ENCODE data around the gene C2CD4A. TPM values are rescaled to one million over a fixed set of nuclear protein-coding genes. Genes with fewer than 3 reads are reported as not detected.
A peak's percentile ranks its signal among the peaks of the same experiment; 100 is the strongest.

C2CD4A gene
- total and polyA plus RNA-seq, 9 of the 15 experiments (the other 6 are each of a cell fraction or from before 2014, with no cell fraction given), result not detected

DNA sequence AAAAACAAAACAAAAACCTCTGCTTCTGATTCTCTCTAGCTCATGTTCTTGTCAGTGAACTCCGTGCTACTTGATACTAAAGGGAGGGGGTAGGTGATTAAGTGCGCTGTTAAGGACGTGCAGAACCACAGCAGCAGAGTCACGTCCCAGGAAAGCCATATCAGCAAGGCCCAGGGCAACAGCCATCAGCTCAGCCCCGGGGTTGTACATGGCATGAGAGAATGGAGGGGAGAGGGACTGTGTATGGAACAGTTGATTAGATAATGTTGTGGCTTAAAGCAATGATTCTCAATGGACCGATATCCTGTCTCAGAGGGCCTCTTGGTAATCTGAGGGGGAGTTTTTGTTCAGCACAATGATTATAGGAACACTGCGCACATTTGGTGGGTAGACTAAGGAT lies 27.6 kb downstream of the C2CD4A start (continued):
- TF ChIP-seq NELFE (IDR thresholded peaks at IDR 0.05; ENCODE audit: insufficient read depth, insufficient read length) (no peak), NRF1 (conservative IDR thresholded peaks at IDR 0.05 in 1 of 2, IDR thresholded peaks at IDR 0.05 in 1 of 2) (peak in 1 of 2 experiments; percentile 12; a peak in 1 of 4 replicates), NR2C1 (IDR thresholded peaks at IDR 0.05) (no peak), NR2C1 (tag; IDR thresholded peaks at IDR 0.05) (0 out of 2 replicates have a peak, but pooled peaks have one; percentile 36), ARID1B (IDR thresholded peaks at IDR 0.05) (peak; percentile 97), ZNF184 (CRISPR knock-in tag; IDR thresholded peaks at IDR 0.05) (no peak), NCOA6 (IDR thresholded peaks at IDR 0.05) (no peak), POLR2A (conservative IDR thresholded peaks at IDR 0.05) (no peak), MEIS2 (IDR thresholded peaks at IDR 0.05; ENCODE audit: partially characterized antibody) (peak; percentile 73), BMI1 (IDR thresholded peaks at IDR 0.05; ENCODE audit: low read length) (no peak), SMARCA4 (IDR thresholded peaks at IDR 0.05) (peak; percentile 93), ZSCAN32 (CRISPR knock-in tag; IDR thresholded peaks at IDR 0.05) (no peak), GATAD2A (IDR thresholded peaks at IDR 0.05) (0 out of 2 replicates have a peak, but pooled peaks have one; percentile 32), ZEB2 (IDR thresholded peaks at IDR 0.05) (no peak), MAFF (IDR thresholded peaks at IDR 0.05; ENCODE audit: low read length) (no peak), BRCA1 (IDR thresholded peaks at IDR 0.05) (no peak), BRCA1 (CRISPR knock-in tag; IDR thresholded peaks at IDR 0.05) (no peak), CBX1 (IDR thresholded peaks at IDR 0.05; ENCODE audit: low read depth) (no peak), SNIP1 (IDR thresholded peaks at IDR 0.05; ENCODE audit: low read depth) (no peak), TAF1 (IDR thresholded peaks at IDR 0.05; ENCODE audit: control insufficient read depth, extremely low read depth, insufficient read depth, low read length, severe bottlenecking) (no peak), ZNF717 (CRISPR knock-in tag; IDR thresholded peaks at IDR 0.05) (no peak), NFYB (IDR thresholded peaks at IDR 0.05; ENCODE audit: extremely low read depth, insufficient read length) (no peak), HEY1 (CRISPR knock-in tag; IDR thresholded peaks at IDR 0.05; ENCODE audit: borderline replicate concordance) (no peak), ARNT (IDR thresholded peaks at IDR 0.05) (peak; percentile 86 to 92; a peak in 3 of 4 replicates), ZNF780A (CRISPR knock-in tag; IDR thresholded peaks at IDR 0.05) (no peak), ZBTB1 (CRISPR knock-in tag; IDR thresholded peaks at IDR 0.05; ENCODE audit: borderline replicate concordance, low read depth) (no peak), RFX5 (IDR thresholded peaks at IDR 0.05; ENCODE audit: low read depth, low read length) (no peak)
- TF ChIP-seq, protein P1, sequence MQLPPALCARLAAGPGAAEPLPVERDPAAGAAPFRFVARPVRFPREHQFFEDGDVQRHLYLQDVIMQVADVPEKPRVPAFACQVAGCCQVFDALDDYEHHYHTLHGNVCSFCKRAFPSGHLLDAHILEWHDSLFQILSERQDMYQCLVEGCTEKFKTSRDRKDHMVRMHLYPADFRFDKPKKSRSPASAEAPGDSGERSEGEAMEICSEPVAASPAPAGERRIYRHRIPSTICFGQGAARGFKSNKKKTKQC (CRISPR knock-in tag; IDR thresholded peaks at IDR 0.05), result no peak
- TF ChIP-seq, protein P2, sequence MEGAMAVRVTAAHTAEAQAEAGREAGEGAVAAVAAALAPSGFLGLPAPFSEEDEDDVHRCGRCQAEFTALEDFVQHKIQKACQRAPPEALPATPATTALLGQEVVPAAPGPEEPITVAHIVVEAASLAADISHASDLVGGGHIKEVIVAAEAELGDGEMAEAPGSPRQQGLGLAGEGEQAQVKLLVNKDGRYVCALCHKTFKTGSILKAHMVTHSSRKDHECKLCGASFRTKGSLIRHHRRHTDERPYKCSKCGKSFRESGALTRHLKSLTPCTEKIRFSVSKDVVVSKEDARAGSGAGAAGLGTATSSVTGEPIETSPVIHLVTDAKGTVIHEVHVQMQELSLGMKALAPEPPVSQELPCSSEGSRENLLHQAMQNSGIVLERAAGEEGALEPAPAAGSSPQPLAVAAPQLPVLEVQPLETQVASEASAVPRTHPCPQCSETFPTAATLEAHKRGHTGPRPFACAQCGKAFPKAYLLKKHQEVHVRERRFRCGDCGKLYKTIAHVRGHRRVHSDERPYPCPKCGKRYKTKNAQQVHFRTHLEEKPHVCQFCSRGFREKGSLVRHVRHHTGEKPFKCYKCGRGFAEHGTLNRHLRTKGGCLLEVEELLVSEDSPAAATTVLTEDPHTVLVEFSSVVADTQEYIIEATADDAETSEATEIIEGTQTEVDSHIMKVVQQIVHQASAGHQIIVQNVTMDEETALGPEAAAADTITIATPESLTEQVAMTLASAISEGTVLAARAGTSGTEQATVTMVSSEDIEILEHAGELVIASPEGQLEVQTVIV (CRISPR knock-in tag; IDR thresholded peaks at IDR 0.05; ENCODE audit: borderline replicate concordance), result no peak
- TF ChIP-seq, protein P3, sequence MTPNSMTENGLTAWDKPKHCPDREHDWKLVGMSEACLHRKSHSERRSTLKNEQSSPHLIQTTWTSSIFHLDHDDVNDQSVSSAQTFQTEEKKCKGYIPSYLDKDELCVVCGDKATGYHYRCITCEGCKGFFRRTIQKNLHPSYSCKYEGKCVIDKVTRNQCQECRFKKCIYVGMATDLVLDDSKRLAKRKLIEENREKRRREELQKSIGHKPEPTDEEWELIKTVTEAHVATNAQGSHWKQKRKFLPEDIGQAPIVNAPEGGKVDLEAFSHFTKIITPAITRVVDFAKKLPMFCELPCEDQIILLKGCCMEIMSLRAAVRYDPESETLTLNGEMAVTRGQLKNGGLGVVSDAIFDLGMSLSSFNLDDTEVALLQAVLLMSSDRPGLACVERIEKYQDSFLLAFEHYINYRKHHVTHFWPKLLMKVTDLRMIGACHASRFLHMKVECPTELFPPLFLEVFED (CRISPR knock-in tag; conservative IDR thresholded peaks at IDR 0.05), result no peak; the same call in 1 of the 2 replicates

Data from K562 (cell line).